NCI-H1092 treated with DMSO at 0.1 percent for 48 hours (cell line): ENCODE results near the gene CEP164.
"Not testable (repeated sequence)": the region's sequence is repeated elsewhere in the genome, so short reads cannot be mapped to it uniquely, and the experiment has no call there.

Source experiments
- DNase-seq: peaks from one replicate; lab custom pipeline; 2025; lab: John Stamatoyannopoulos, UW

Gene CEP164

GRCh38 chr11:117305145-117305544 lies 22.5 kb upstream of the CEP164 start:
- no peak for DNase-seq

DNA sequence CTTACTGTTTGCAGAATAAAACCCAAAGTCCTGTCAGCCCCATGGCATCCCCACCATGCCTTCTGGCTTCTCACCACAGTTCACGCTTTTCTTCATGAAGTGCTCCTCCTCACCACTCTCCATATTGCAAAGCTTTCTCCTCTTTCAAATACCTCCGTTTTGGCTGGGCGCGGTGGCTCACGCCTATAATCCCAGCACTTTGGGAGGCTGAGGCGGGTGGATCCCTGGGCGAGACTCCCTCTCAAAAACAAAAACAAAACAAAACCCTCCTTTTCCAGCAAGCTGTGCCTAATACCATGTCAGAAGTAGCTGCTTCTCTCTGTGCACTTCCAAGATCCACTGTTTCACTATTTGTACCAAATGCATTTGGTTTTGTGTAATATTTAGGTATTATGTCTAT lies 18.3 kb upstream of the CEP164 start:
- no peak for DNase-seq

DNA sequence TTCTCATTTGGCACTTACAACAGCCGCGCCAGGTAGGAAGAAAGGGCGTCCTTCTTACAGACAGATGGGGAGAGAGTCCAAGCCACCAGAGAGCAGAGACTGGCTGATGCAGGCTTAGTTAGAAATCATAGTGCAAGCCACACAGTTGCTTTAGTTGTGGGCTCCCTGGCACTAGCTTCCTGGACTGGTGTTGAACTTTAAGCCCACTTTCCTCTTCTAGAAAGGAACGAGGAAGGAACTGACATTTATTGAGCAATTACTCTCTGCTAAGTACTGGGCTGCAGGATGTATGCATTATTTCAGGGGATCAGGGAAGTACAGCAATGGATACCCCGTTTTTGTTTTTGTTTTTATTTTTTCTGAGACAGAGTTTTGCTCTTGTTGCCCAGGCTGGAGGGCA lies 14.6 kb upstream of the CEP164 start:
- no peak for DNase-seq

DNA sequence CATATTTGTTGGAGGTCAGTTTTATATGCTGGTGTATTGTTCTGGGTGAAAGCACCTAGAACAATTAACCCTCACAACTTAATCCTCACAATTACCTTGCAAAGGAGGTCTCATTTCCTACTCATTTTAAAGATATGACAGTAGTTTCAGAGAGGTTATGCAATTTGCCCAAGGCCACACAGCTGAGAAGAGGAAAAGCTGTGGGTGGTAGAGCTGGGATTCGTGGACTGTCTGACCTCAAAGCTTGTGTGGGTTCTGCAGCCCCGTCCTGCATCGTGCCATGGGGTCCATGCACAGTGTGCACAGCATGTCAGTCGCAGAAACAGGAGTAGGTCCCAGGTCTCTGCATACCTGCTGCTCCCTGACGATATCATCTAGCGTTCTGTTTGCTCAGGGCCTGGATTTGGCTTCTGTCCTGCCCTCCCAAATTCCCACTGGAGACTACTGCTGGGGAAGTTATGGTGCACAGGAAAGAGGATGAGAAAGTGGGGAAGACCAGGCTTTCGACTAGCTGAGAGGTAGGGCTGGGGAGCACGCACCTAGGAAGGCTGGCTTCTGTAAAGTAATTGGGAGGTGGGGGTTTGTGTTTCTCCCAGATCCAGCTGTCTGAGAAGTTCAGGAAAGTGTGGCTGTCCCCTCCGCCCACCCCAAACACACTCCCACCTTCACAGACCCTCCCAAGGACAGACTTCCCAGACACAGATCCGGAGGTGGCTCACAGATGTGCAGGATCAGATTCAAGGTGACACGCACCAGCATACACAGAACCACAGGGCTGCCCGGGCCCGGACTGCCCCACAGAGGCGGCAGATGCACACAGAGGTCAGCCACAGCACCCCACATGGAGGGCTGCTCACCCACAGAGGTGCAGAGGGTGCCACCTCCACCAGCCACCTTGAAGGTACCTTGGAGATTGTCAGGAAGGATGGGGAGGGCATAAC lies 13.6 kb upstream of the CEP164 start:
- DNase-seq, result no peak

DNA sequence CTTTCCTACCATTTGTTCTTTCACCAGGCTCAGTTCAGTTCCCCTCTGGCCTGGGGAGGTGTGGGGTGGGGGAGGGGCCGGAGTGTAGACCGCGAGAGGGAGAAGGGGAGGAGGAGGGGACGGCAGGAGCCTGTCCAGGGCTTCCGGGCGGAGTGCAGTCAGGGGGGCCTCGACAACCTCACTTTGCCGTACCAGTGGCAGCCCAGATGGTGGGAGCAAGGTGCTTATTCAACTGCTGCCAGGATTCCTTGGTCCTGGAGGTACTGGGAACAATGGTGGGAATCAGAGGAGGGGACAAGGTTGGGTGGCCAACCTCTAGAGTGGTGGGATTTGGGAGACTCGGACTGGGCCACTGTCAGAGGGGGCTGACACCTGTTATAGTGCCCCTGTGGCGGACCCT lies 12.8 kb upstream of the CEP164 start:
- no peak for DNase-seq

- DNase-seq, result no peak
Measured at GRCh38 chr11:117315285-117316196, 12.1 kb upstream of the CEP164 start.

DNA sequence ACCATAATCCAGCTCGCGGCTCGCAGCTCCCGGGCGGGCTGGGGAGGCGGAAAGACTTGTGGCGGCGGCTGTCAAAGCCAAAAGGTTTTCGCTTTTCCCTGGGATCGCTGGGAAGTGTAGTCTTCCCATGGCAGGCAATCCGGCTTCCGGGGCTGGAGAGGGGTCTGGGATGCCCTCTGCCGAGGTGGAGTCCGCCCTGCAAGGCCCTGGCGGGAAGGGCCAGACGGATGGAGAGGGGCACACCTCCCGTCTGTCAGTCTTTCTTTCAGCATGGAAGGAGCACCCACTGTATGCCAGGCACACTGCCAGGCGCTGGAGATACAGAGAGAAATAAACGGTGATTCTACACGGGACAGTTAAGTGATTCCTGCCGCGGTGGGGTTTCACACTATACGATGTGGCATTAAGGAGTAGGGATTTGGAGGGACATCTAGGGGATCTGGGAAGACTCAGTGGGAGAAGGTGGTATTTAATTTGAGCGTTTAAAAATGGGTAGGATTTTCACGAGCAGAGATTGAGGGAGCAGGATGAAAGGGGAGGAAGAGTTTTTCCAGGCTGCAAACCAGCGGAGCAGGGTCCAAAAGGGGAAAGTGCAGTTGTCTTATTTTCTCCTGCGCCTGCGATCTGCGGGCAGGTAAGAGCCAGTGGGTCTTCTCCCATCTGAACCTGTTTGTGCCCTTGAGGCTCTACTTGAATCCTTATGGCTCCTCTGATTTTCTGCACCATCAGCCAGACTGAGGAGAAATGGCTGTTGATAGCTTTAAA lies 11.3 kb upstream of the CEP164 start, which contains the start of gene BACE1:
TSS of gene BACE1 (minus strand) at position 60 of the 765 bp plus-strand sequence. CDS start 461 bp downstream, outside the sequence.
- peak; percentile 89 for DNase-seq

- no peak for DNase-seq
Measured at GRCh38 chr11:117318738-117319137, 8.9 kb upstream of the CEP164 start.

DNA sequence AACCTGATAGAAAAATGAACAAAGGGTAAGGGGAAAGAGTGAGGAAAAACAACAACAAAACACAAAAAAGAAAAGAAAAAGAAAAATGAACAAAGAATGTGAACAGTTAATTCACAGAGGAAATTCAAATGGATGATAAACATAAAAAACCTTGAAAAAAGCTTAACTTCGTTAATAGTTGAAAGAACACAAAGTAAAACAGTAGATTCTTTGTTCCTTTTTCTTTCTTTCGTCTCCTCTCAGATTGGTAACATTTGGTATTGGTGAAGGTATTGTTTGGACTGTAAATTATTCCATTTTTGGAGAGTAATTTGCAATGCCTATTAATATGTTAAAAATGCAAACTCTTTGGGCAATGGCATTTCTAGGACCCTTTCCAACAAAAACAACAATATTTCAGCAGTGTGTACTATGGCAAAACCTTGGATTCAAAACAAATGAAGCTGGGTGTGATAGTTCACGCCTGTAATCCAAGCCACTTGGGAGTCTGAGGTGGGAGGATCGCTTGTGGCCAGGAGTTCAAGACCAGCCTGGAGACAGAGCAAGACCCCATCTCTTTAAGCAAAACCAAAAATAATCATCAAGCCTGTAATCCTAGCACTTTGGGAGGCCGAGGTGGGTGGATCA lies 8.3 kb upstream of the CEP164 start:
- DNase-seq, result no peak

GRCh38 chr11:117327255-117327566 lies 443 bp upstream of the CEP164 start:
- not testable (repeated sequence) for DNase-seq

GRCh38 chr11:117328375-117329010 lies 839 bp downstream of the CEP164 start:
- DNase-seq, result peak; percentile 61

DNA sequence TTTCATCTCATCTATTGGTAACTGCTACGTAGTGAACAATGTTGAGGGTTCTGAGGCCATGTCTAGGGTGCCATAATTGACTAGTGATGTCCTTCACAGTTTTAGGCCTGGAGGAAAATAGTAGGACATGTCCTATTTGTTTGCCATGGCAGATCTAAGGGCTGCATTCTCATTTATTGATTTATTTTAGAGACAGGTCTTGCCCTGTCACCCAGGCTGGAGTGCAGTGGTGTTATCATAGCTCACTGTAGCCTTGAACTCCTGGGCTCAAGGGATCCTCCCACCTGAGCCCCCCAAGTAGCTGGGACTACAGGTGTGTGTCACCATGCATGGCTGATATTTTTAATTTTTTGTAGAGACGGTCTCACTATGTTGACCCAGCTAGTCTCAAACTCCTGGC lies 5.2 kb downstream of the CEP164 start:
- no peak for DNase-seq

DNA sequence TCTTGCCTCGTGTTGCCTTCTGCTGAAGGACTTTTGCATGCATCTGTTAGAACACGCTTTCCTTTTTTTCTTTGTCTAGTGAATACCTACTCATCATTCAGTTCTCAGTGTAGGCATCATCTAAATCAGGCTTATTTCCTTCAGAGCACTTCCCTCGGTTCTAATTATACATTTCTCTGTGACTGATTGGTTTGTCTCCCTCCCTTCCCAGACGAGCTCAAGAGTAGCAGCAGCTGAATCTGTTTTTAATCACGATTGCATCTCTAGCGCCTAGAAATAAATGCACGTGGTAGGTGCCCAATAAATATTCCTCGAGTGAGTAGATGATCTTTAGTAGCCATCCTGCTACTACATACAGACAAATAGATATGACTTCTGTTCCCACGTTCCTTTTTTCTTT lies 6.3 kb downstream of the CEP164 start:
- DNase-seq, result no peak

DNA sequence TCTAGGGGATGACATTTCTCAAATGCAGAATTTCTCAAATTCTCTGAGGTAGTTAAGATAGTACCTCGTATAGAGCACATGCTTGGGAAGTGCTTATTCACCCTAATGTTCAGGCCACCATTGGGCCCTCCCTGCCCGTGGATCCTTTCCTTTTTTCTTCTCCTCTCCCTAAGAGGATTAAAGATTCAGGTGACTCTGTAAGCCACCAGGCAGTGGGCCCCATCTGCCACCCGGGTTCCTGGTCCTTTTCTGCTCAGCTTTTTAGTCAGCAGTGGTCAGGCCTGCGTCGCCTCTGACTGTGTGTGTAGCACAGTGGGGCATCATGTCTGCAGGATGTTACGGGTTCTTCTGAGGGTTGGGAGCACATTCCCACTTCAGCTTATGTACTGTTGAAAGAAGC lies 7.2 kb downstream of the CEP164 start:
- no peak for DNase-seq

GRCh38 chr11:117335399-117335798 lies 7.7 kb downstream of the CEP164 start:
- DNase-seq, result no peak

DNA sequence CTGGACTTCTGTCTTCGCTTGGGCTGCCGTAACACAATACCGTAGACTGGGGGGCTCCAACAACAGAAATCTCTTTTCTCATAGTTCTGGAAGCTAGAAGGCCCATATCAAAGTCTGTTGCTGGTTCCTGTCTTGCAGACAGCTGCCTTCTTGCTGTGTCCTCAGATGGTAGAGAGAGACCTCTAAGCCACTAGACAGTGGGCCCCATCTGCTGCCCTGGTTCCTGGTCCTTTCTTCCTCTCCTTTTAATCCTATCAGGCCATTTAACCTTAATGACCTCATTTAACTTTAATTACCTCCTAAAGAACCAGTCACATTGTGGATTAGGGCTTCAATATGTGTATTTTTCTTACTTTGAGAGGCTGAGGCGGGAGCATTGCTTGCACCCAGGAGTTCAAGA lies 9.4 kb downstream of the CEP164 start:
- no peak for DNase-seq

DNA sequence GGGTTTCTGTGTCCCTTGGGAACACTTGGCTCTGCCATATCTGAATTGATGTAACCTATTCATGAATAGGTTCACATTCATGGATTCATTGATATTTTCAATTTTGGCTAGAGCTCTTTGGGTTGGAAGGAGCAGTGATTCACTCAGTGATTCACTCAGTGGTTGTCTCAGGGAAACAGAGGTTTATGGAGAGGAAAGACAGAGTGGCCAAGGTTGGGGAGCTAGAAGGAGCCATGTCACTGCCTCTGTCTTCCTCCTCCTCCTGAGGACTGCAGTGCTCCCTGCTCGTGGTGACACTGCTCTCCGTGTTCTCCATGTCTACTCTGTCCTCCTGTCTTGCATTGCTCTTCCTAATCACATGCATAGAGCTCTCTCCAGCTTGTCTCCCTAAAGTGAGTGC lies 17.4 kb downstream of the CEP164 start:
- no peak for DNase-seq

DNA sequence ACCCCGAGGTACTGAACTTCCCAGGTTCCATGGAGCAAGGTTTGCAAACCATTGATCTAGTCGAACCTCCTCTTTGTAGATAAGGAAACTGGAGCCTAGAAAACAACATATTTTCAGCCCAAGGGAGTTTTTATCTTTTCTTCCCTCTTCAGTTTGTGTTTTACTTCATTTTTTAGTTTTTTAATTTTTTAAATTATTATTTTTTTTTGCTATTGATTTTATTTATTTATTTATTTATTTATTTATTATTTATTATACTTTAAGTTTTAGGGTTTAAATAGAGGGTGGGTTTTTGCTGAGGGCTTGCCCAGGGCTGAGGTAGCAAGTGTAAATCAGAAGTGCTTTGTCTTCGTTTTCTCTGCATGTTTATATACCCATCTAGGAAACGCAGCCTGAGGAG lies 26.9 kb downstream of the CEP164 start:
- no peak for DNase-seq

DNA sequence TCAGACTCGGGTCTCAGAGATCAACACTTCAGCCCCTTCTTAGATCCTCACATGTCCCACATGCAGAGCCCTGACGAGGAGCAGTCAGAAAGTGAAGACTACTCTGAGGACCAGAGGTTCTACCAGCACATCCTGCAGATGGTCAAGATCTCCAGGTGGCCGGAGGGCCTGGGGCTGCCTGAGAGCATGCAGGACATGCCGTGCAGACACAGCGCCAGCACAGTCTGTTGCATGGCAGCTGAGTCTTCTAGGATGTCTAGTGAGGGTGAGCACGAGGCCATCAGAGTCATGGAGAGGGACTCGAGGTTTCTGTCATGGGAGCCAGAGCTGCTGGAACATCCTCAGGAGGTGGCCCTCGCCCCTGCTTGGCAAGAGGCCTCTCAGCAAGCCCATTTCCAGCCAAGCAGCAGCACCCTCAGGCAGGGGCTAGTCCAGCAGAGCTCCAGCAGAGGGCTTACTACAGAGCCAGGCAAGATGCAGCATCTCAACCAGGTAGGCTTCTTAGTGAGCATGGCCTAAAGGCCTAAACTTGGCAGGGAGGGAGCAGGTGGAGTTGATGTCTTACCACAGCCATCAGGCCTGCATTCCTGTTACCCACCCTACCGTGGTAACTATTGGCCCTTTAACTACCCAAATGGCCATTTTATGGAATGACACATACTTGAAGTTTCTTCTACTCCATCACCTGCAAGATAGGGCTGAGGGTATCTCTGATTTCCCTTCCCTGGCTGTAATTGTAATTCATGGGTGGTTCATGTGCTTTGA lies 28.7 kb downstream of the CEP164 start:
- no peak for DNase-seq

DNA sequence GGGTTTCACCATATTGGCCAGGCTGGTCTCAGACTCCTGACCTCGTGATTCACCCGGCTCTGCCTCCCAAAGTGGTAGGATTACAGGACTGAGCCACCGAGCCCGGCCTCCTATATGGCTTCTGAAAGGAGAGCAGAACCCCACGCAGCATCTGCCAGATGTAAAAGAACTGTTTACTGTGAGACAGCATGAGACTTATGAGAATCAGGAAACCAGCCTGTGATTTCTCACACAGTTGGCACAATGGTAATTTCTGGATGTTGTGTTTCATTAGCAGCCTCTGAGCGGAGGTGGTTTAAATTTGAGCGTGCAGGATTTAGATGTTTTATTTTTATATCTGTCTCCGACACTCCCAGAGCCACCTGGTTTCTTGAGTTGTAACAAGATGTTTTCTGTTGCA lies 33.8 kb downstream of the CEP164 start:
- no peak for DNase-seq
